Ecto neural progenitor cell (in vitro differentiated cells): ENCODE results near the gene UNC79.

Source experiments
- DNase-seq: peaks from one replicate; pipeline ENCODE4 v3.0.0-alpha.2; 2018; ENCODE audit warnings: low spot score

Gene UNC79

DNA sequence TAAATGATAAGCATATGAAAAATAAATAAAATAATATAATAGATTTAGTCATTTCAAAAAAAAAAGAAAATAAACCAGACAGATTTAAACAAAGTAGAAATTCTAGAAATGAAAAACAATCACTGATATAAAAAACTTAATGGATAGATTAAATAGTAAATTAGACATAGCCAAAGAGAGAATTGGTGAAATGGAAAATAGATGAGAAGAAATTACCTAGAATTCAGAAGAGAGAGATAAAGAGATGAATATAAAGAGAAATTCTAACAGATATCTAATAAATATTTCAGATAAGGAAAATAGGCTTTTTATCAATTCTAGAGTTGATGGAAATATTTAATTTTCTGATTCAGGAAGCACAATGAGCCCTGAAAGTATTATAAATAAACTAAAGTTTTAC, 234.4 kb downstream of the UNC79 start:
- no peak for DNase-seq

DNA sequence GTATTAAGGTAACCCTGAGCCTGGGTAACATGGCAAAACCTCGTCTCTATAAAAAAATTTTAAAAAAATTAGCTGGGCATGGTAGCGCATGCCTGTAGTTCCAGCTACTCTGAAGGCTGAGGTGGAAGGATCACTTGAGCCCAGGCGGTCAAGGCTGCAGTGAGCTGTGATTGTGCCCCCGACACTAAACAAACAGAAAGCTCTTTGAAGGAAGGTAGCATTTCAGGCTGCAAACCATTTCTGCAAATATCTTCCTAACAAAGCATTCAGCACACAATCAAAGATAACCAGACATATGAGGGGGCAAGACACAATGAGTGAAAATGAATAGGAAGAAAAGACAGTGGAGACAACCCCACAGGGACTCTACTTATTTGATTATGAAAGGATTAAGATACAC, 238.9 kb downstream of the UNC79 start:
- DNase-seq: no peak

DNA sequence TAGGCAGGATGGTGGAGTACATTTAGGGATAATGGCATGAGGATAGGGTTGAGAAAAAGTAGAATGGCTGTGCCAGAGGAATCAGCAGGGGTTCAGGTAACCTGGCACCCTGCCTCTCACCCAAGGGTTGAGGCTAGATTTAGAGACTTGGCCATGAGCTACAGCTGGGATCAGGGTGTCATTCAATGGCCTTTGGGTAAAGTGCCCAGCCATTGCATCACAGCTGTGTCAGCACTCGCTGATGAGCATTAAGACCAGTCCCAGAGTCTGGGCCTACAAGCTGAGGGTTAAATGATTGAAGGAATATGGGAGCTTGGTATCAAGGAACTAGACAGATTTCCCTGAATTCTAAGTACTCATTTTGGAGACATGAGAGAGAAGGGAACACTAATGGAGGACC, 243.6 kb downstream of the UNC79 start:
- DNase-seq: no peak

DNA sequence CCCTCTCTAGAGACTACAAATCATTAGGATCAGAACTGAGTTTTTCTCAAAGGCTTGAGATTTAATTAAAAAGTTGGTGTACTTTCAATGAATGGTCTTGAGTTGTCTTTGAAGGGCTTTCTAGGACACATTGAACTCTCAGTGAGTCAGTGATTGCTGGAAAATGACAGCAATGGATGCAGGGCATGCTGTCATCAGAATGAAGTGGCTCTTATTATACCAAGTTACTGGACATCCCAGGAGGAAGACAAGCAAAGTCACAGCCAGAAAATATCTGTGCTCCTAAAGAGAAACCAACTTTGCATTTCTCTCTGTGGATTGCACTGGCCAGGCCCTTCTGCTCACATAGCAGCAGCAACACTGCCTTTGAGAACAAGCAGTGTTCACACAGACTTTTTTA, 244.9 kb downstream of the UNC79 start:
- no peak for DNase-seq

DNA sequence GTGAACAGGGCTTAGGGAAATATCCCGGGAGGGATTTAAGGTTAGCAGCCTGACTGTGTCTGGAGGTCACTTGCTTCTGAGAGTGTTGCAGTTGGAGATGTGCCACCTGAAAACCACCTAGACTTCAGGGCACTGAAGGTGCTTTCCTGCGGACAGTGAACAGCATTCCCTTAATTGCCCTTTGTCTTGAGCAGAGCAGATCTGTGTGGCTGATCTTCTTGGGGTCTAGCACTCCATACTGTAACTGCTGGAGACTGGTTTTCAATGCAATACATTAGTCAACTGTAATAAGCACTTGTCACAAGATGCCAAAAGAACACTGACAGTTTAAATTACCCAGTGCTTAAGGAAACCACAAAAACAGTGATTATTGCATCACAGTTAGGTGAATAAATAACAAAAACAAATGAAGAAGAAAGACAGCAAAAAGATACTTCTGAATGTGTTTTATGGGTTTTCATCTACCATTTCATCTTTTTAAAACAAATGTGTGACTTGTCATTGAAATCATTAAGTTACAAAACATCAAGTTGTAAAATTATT, 245.7 kb downstream of the UNC79 start:
- no peak for DNase-seq

DNA sequence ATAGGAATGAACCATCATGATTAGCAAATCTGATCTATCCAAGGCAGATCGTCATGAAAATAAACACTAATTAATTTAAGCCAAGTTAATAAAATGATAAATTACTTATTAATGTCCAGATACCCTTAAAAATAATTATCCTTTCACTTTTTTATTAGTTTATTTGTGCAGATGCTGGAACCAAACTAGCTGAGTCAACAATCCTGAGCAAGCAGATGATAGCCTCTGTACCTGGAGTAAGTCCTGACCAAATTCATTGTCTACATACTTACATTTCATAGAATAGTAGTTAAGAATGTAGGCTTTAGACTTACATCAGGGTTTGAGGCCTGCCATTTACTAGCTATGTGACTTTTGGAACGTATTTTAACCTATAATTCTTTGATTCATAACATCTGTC, 251.7 kb downstream of the UNC79 start:
- DNase-seq: no peak

DNA sequence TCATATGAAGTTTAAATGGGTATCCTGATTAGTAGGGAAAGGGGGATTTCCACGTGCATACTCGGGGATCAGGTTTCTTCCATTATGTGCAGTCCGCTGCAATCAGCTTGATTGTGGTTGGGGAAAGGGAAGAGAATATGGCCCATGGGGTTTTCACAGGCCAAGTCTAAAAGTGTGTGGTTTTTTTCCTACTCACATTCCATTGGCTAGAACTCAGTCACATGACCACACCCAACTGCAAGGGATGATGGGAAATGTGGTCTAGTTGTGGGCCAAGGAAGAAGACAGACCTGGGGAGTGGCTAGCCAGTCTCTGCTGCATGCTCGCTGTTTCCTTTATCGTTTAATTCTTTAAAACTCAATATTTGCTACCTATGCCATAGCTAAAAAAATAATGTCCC, 252.5 kb downstream of the UNC79 start:
- no peak for DNase-seq

DNA sequence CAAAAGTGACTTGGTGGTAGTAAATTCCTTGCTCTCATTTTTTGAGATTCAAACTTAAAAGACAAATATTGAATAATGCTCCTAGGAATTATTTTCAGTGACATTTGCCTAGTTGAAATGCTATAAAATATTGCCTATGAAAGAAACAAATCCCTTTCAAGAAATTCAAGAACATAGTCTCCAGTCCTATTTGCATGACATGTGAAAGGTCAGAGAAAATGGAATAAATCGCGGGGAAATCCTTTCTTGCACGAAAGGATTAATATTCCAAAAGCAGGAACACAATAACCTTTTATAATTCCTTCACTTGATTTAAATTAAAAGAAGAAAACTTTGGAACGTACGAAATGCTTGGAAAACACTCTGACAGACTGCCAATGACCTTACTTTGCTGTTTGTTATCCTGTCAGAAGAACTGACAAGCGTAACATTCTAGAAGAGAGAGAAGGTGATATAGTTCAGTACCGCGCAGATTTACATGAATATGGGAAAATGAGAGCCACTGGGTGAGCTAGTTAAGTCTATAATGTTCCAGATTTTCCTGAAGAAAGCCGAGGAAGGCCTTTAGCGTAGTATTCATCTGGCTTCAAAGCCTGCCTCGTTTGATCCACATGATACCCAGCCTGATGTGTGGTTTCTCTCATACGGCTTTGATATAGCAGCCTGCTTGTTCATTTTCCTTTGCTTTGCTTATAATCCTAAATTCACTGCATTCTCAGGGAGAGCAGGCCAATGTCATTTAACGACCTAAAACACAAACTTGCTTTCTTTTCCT, 254.6 kb downstream of the UNC79 start:
- DNase-seq: no peak

DNA sequence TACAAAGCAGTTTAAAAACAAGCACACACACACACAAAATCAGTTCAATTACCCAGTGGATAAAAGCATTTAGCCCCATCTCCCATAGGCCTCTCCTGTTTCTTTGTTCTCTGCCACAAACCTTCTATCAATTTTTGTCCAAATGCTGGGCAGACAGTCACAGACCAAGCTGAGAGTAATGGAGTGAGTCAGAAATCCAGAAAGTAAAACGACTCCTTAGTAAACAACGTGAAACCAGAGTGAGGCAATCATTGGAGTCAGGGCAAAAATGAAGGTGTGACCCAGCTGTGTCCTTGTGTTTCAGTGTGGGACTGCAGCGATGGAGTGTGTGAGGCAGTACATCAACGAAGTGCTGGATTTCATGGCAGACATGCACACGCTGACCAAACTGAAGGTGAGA, 255.5 kb downstream of the UNC79 start:
- no peak for DNase-seq

DNA sequence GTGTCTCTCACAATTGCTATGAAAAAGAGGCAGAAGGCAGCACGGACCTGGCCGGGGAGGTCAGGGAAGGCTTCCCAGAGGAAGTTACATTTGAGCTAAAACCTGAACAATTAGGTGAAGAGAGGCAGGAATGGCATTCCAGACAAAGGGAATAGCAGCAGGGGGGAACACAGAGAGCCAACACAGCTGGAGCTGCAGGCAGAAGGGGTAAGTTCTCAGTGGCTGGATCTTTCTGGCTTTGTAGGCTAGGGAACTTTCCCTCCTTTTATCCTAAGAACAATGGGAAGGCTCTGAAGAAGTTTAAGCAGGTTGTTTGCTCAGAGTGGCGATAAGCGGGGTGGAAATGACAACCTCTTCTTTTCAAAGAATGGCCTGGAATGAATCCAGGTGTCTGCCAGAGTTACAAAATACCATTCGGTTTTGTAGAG, 257.5 kb downstream of the UNC79 start:
- DNase-seq: peak; percentile 63

DNA sequence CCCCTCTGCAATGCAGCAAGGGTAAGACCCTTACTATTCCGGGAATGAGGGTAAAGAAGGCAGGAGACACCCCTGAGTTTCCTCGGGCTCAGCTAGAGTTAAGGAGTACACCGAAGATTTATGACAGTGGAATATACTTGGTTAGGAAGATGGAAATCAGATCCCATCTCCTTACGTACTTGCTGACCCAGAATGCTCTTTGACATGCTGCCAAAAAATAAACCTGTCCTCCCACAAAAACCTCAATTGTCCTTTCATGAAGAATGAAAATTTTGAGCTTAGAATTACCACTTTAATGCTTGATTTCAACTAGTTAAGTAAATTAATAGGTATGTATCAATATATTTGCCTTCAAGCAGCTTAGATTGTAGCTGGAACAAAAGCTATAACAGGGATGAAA, 258.1 kb downstream of the UNC79 start:
- DNase-seq: no peak

DNA sequence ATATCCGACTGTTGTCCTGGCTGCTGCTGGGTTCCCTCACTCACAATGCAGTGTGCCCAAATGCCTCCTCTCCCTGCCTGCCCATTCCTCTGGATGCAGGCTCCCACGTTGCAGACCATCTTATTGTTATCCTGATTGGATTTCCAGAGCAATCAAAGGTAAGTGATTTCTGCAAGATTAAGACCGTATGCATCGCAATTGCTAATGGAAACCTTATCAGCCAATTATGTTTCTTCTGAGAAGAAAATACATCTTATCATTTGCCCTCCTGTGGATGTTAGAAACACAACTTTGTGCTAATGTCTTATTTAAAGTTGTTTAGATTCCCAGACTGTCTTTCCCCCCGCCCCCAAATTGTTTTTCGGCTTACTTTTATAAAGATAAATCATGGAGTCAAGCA, 259.4 kb downstream of the UNC79 start:
- no peak for DNase-seq

DNA sequence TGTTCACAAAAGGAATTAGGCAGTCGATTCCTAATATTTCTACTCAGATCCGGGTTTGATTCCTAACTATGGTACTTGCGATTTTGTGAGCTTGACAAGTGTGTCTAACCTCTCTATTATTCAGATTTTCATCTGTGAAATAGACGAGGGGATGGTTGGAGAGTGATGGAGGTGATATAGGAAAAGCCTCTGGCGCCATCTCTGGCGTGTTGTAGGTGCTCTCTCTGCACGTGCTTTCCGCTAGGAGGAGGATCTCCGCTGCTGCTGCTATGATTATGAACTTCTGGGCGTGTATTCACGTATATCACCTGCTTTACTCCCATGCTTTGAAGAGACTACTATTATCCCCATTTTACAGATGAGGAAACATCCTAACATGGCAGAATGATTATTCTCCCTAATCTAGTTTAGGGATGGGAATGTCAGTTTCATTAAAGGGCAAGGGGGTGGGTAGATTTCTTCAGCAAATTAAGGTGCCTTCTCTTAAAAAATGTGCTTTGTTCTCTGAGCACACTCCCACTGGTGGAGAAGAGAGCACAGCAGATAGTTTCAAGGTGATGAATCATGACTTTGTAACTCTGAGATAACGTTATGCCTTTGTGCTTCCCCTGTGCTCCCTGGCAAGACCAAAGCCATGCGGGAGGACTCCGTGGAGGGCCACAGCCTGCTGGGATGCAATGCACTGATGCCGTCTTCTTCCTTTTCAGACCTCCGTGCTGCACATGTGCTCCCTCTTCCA, 260.5 kb downstream of the UNC79 start:
- no peak for DNase-seq

DNA sequence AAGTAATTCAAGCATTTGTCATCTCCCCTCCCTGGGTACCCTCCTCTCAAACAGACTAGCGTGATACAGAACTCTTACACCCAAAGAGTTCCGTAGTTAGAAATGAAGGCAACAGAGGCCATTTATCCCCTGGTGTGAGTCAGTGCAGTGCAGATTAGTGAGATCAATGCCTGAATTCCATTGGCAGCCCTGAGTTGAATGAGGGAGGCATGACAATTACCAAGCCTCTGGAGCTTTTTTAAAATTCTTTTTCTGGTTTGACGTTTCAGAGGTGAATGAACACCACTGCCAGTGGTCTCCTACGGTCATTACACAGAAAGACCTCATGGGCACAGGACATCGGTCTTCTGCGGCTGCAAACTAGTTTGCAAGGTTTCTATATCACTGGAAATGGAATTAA, 263.2 kb downstream of the UNC79 start:
- DNase-seq: no peak

DNA sequence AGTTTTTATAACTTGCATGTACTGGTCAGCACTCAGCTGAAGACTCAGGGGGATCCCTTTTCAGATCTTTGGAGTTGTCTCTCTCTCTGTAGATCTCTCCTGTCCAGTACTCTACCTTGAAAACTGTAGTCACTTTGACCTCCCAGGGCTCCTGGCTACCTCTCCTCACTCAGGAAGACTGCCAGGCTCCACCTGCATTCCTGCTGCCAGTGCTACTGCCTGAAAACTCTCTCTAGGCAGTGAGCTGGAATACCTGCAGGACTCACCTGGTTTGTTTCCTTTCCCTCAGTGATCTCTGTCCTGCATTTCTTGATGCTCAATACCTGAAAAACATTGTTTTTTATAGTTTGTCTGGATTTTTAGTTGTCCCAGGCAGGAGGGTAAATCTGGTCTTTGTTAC, 270.2 kb downstream of the UNC79 start:
- no peak for DNase-seq

DNA sequence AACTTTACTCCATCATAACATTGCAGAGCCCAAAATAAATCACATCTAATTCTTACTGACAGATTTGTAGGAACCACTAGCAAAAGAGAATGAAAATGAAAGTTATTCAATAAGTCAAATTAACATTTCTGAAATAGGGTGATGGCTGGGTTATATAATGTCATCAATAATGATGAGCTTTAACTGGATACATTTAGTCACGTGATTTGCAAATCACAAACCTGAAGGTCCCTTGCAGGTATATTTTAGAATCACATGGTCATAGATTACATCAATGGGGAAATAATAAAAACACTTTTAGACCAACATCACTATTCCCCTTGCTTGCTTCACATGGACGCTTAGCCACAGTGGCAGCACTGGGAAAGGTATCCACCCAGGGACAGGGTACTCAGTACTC, 270.8 kb downstream of the UNC79 start:
- DNase-seq: no peak

DNA sequence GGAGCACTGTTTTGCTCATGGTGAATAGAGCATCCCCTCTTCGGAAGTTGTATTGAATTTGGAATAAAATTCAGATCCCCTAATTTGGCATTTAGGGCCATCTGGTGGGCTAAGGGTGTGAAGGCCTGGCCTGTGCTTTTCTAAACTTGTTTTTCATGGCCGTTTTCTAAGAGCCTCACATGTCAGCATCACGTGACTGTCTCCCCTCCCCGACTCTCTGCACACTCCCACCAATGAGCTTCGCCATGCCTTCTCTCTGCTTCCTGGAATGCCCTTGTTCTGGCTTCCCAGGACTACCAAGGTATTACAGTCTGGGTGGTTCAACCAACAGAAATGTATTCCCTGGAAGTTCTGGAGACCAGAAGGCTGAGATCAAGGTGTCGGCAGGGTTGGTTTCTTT, 272.2 kb downstream of the UNC79 start:
- no peak for DNase-seq

DNA sequence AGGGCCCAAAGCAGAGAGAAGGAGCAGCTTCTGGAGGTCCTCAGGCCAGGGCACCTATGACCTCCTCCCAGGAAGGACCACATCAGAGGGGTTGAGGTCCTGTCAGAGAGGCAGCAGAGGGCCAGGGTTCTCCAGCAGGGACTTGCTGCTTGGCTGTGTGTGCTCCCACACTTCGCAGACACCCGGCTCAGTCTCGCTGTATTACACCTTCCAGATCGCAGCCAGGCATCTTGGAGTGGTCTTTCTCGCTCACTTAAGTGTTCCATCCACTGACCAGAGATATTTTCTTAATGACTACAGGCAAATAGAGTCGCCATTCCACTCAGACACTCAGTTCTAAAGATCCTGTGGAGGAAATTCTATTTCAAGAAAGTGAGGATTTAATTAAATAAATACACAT, 273.2 kb downstream of the UNC79 start:
- no peak for DNase-seq

DNA sequence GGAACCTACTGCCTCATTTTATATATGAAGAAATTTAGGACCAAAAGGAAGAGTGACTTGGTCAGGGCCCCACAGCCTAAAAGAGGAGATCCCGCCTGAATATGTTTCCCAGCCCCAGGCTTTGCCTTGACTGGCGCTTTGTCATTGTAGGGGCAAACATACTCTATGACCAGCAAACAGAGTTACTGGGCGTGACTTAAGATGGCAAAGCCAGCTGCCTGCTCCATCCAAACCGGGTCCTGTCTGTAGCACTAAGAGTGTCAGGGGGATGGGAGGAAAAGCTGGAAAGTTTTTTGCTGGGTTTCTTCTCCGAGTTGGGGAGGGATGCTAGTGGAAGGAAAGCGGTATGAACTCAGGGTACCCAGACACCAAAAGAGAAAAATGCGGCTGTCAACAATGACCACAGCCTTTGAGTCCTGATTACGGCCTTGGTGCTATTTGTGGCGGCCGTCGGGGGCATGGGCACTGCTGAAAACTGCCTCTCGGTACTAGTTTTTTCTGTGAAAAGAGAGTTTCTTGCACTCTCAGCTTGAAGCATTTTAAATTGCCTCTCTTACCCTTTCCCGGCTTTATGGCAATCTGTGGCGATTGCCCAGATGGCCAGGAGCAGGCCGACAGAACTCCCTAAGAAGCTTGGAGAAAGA, 274.9 kb downstream of the UNC79 start:
- DNase-seq: peak; percentile 29

DNA sequence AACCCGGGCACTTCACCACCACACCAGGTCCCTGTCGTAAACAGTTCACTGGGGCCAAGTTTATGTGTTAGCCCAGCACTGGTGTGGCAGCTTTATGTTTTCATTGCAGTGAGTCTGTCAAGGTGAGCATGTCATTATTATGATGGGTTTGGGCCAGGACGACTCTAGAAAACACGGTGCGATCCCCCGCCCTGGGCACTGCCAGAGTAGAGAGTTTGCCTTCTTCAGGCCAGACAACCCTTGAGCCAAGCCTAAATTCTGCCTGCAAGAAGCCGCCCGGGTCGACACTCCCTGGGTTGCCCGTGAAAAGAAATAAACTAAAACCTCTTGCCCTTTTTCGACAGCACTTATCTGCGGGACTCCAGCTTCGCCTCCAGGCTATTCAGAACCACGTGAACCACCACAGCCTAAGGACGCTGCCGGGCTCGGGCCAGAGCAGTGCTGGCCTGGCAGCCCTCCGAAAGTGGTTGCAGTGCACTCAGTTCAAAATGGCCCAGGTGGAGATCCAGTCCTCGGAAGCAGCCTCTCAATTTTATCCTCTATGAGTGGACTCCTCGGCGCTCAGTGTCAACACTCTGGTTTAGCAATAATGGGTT, 275.7 kb downstream of the UNC79 start:
- peak; percentile 32 for DNase-seq

DNA sequence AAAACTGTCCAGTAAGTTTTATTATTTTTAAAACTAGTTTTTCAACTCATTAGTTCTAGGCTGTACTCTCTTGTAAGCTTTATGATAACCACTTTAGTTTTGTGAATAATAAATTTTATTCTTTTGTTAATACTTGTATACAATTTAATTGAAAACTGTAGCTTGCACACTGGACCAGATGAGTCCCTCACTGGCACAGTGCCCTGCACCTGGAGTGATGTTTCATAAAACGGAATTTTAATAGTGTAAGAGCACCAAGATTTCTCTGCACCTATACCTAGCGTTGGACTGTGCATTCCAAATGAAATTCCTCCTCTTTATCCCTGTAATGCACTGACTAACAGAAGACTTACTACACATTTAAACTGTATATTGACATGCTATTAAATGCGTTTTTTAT, 276.7 kb downstream of the UNC79 start:
- DNase-seq: no peak

DNA sequence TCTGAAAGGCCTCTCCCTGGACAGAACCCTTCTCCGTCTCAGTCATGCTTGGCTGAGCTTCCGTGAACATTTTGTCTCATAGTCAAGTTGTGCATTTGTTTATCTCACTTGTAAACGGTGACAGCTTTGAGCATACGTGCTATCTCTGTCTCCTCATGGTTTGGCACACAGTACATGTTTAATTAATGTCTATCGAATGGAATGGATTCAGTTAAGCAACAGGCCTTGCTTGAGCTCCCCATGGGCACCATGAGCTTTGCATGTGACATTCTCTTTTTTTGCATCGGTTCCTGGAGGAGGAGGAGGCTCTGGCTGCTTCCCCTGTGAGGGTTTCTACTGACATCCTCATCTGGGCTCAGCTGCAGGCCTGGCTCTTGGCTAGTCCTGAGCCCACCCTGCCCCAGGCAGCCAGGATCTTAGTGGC, 277.6 kb downstream of the UNC79 start:
- peak; percentile 17 for DNase-seq

DNA sequence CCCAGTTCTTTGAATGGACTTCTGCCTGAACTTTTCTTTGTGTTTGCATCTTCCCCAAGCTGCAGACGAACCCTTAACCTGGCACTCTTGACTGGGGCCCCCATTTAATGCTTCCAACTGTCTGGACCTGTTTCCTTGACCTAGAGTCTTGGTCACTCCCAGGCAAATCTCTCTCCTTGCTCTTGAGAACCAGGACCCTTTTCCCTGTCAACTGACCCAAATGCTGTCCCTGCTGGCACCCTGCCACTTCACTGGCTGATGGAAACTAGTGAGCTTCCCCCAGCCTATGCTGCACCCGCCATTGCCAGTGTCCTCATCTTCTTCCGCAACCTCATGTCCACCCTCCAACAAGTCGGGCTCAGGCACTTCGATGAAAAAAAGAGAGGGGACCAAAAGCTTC, 278.1 kb downstream of the UNC79 start:
- DNase-seq: peak; percentile 24
